ENCODE results near the gene COL24A1. TPM values are rescaled to one million over a fixed set of nuclear protein-coding genes. Genes with fewer than 3 reads are reported as not detected.

The COL24A1 gene
- polyA plus RNA-seq, 3 donors from 2014 or later: 0.09 TPM; not detected in 2

- Mint-ChIP-seq H3K36me3 (no peaks in the 10 kb centered on the region), H3K4me3 (no peak overlapping the region), H3K4me1 (no peaks in the 10 kb centered on the region), H3K27me3 (ENCODE audit: low read depth in 3 of 3) (peaks cover 0 to 2% (median 1%) of the 10 kb centered on the region in 3 donors), H3K27ac (no peak overlapping the region), H3K9me3 (peaks cover 0 to 15% (median 2%) of the 10 kb centered on the region in 6 donors)
- DNase-seq: no peak
These were observed 19.7 kb upstream of the COL24A1 start for GRCh38 chr1:86176226-86176625.

DNA sequence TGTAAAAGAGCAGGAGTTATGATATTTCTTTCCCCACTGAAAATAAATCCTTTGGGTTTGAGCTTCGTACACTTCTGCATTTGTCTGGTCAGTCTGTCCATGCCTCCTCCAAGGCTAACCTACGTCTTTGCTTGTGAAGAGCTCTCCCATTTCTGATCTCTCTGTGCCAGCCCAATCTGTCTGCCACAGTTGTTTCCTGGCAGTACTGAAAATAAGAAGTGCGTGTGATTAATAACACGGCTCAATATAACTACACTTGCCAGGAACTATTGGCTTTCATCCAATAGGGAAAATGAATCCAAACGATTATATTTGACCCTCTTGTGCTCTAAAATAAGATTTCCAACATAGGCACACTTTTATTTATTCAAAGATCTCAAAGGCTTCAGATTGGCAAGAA, 19.2 kb upstream of the COL24A1 start:
- no peak overlapping the region for H3K4me3 Mint-ChIP-seq
- no peak for DNase-seq
- peaks cover 0 to 2% (median 1%) of the 10 kb centered on the region in 3 donors for H3K27me3 Mint-ChIP-seq (ENCODE audit: low read depth in 3 of 3)
- no peak overlapping the region for H3K27ac Mint-ChIP-seq
- no peaks in the 10 kb centered on the region for H3K4me1 Mint-ChIP-seq
- H3K36me3 Mint-ChIP-seq: no peaks in the 10 kb centered on the region
- H3K9me3 Mint-ChIP-seq: peaks cover 0 to 15% (median 2%) of the 10 kb centered on the region in 6 donors

DNA sequence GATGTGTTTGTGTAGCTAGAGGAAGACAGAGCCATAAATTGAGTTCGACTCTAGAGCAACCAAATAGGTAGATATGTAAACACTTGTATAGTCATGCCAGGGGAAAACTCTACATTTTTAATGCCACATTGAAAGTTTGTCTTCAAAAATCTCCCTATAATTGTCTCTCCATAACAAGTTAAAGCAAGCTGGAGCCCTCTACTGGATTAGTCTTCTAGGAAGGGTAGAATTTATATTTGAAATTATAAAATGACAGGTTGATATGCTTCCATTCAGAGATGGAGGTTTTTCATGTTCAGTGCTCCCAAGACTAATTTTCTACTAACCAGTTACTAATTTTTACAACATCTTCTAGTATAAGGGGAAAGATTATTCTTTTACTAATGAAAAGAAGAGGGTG, 13.1 kb upstream of the COL24A1 start:
- peaks cover 5 to 23% (median 8%) of the 10 kb centered on the region in 6 donors for H3K9me3 Mint-ChIP-seq
- no peak overlapping the region for H3K27ac Mint-ChIP-seq
- H3K36me3 Mint-ChIP-seq: no peaks in the 10 kb centered on the region
- H3K4me3 Mint-ChIP-seq: no peak overlapping the region
- no peak for DNase-seq
- no peaks in the 10 kb centered on the region for H3K4me1 Mint-ChIP-seq
- H3K27me3 Mint-ChIP-seq (ENCODE audit: low read depth in 3 of 3): peaks cover 0 to 1% (median 0%) of the 10 kb centered on the region in 3 donors

- Mint-ChIP-seq H3K4me3 (no peak overlapping the region), H3K36me3 (peaks cover 0 to 8% (median 0%) of the 10 kb centered on the region in 3 donors), H3K27me3 (ENCODE audit: low read depth in 3 of 3) (peaks cover 3 to 10% (median 7%) of the 10 kb centered on the region in 3 donors), H3K27ac (no peak overlapping the region), H3K9me3 (peaks cover 5 to 13% (median 8%) of the 10 kb centered on the region in 6 donors), H3K4me1 (peaks cover 2 to 10% of the 10 kb centered on the region in 2 donors)
- DNase-seq: no peak
These were observed 3.2 kb upstream of the COL24A1 start for GRCh38 chr1:86159800-86160199.

GRCh38 chr1:86155807-86156565, 586 bp downstream of the COL24A1 start:
- Mint-ChIP-seq H3K36me3 (peaks cover 0 to 8% (median 0%) of the 10 kb centered on the region in 3 donors), H3K27me3 (ENCODE audit: low read depth in 3 of 3) (peaks cover 3 to 15% (median 7%) of the 10 kb centered on the region in 3 donors), H3K9me3 (peaks cover 4 to 9% (median 7%) of the 10 kb centered on the region in 6 donors), H3K27ac (no peak overlapping the region), H3K4me1 (peaks cover 2 to 10% of the 10 kb centered on the region in 2 donors), H3K4me3 (peak overlapping the region in 4 of 5 donors; percentile 58 to 81 (median 60))
- no peak for DNase-seq

GRCh38 chr1:86155051-86155806, 1.3 kb downstream of the COL24A1 start:
- peaks cover 3 to 15% (median 7%) of the 10 kb centered on the region in 3 donors for H3K27me3 Mint-ChIP-seq (ENCODE audit: low read depth in 3 of 3)
- peaks cover 4 to 9% (median 7%) of the 10 kb centered on the region in 6 donors for H3K9me3 Mint-ChIP-seq
- DNase-seq: no peak
- peaks cover 0 to 8% (median 0%) of the 10 kb centered on the region in 3 donors for H3K36me3 Mint-ChIP-seq
- H3K4me1 Mint-ChIP-seq: peaks cover 2 to 10% of the 10 kb centered on the region in 2 donors
- H3K4me3 Mint-ChIP-seq: peak overlapping the region in 3 of 5 donors; percentile 18 to 81 (median 36)
- no peak overlapping the region for H3K27ac Mint-ChIP-seq

- H3K9me3 Mint-ChIP-seq: peaks cover 4 to 9% (median 7%) of the 10 kb centered on the region in 6 donors
- H3K27ac Mint-ChIP-seq: no peak overlapping the region
- H3K36me3 Mint-ChIP-seq: peaks cover 0 to 8% (median 0%) of the 10 kb centered on the region in 3 donors
- no peak for DNase-seq
- H3K27me3 Mint-ChIP-seq (ENCODE audit: low read depth in 3 of 3): peaks cover 3 to 15% (median 7%) of the 10 kb centered on the region in 3 donors
- peaks cover 2 to 10% of the 10 kb centered on the region in 2 donors for H3K4me1 Mint-ChIP-seq
- H3K4me3 Mint-ChIP-seq: no peak overlapping the region
These were observed 2.0 kb downstream of the COL24A1 start for GRCh38 chr1:86154571-86155050.

GRCh38 chr1:86153836-86154235, 2.7 kb downstream of the COL24A1 start:
- no peak for DNase-seq
- H3K36me3 Mint-ChIP-seq: peaks cover 0 to 8% (median 0%) of the 10 kb centered on the region in 3 donors
- no peak overlapping the region for H3K4me3 Mint-ChIP-seq
- no peak overlapping the region for H3K27ac Mint-ChIP-seq
- peaks cover 4 to 9% (median 7%) of the 10 kb centered on the region in 6 donors for H3K9me3 Mint-ChIP-seq
- H3K27me3 Mint-ChIP-seq (ENCODE audit: low read depth in 3 of 3): peaks cover 2 to 15% (median 7%) of the 10 kb centered on the region in 3 donors
- H3K4me1 Mint-ChIP-seq: peaks cover 2 to 10% of the 10 kb centered on the region in 2 donors

- Mint-ChIP-seq H3K4me1 (peaks cover 2 to 10% of the 10 kb centered on the region in 2 donors), H3K27me3 (ENCODE audit: low read depth in 3 of 3) (peaks cover 2 to 15% (median 7%) of the 10 kb centered on the region in 3 donors), H3K36me3 (peaks cover 0 to 8% (median 0%) of the 10 kb centered on the region in 3 donors), H3K4me3 (no peak overlapping the region), H3K27ac (no peak overlapping the region), H3K9me3 (peaks cover 4 to 9% (median 7%) of the 10 kb centered on the region in 6 donors)
- no peak for DNase-seq
These were observed 3.7 kb downstream of the COL24A1 start for GRCh38 chr1:86152887-86153286.

GRCh38 chr1:86151427-86151826, 5.1 kb downstream of the COL24A1 start:
- H3K9me3 Mint-ChIP-seq: peaks cover 0 to 6% (median 0%) of the 10 kb centered on the region in 6 donors
- H3K36me3 Mint-ChIP-seq: no peaks in the 10 kb centered on the region
- H3K27ac Mint-ChIP-seq: no peak overlapping the region
- H3K4me3 Mint-ChIP-seq: no peak overlapping the region
- no peak for DNase-seq
- peaks cover 0 to 4% of the 10 kb centered on the region in 2 donors for H3K4me1 Mint-ChIP-seq
- peaks cover 0 to 8% (median 2%) of the 10 kb centered on the region in 3 donors for H3K27me3 Mint-ChIP-seq (ENCODE audit: low read depth in 3 of 3)

DNA sequence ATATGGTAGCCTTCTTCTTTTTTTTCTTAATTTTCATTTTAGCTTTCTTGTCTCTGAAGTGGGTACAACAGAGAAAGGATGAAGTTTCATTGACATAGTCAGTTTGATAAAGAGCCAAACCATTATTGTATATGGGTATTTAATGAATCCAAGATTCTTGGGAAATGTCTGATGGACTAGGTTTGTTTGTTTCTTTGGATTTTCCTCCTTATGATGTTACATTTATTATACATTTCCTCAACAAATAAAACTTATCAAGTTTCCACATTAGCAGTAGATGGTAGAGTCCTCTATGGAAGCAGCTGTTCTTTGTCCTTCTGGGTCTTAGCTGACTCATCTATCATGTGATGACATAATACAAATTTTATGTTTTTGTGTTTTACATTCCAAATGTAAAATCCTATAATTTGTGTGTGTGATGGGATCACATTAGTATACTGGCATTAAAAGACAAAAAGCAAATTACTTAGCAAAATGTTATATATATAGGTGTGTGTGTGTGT, 6.0 kb downstream of the COL24A1 start:
- H3K4me3 Mint-ChIP-seq: no peak overlapping the region
- H3K36me3 Mint-ChIP-seq: no peaks in the 10 kb centered on the region
- peaks cover 0 to 6% (median 0%) of the 10 kb centered on the region in 6 donors for H3K9me3 Mint-ChIP-seq
- DNase-seq: no peak
- peaks cover 0 to 5% (median 0%) of the 10 kb centered on the region in 3 donors for H3K27me3 Mint-ChIP-seq (ENCODE audit: low read depth in 3 of 3)
- no peak overlapping the region for H3K27ac Mint-ChIP-seq
- no peaks in the 10 kb centered on the region for H3K4me1 Mint-ChIP-seq

- H3K27me3 Mint-ChIP-seq (ENCODE audit: low read depth in 3 of 3): peaks cover 0 to 5% (median 0%) of the 10 kb centered on the region in 3 donors
- H3K4me1 Mint-ChIP-seq: no peaks in the 10 kb centered on the region
- no peak overlapping the region for H3K4me3 Mint-ChIP-seq
- no peak overlapping the region for H3K27ac Mint-ChIP-seq
- peaks cover 0 to 6% (median 0%) of the 10 kb centered on the region in 6 donors for H3K9me3 Mint-ChIP-seq
- no peaks in the 10 kb centered on the region for H3K36me3 Mint-ChIP-seq
- no peak for DNase-seq
These were observed 7.0 kb downstream of the COL24A1 start for GRCh38 chr1:86149591-86149990.

- Mint-ChIP-seq H3K27me3 (ENCODE audit: low read depth in 3 of 3) (no peaks in the 10 kb centered on the region), H3K36me3 (no peaks in the 10 kb centered on the region)
- DNase-seq: no peak
These were observed 8.8 kb downstream of the COL24A1 start for GRCh38 chr1:86147755-86148154.

More at GRCh38 chr1:86147755-86148154, 8.8 kb downstream of the COL24A1 start:
- Mint-ChIP-seq H3K27ac (no peak overlapping the region), H3K4me1 (no peaks in the 10 kb centered on the region), H3K9me3 (peaks cover 0 to 4% (median 0%) of the 10 kb centered on the region in 6 donors), H3K4me3 (no peak overlapping the region)

Data from immature natural killer cell (primary cell).